Fibroblast of peridontal ligament (primary cell): ENCODE results near the gene RNF220.

Experiments used
- DNase-seq: peaks from one replicate; pipeline ENCODE4 v3.0.0-alpha.2; 2010; ENCODE audit errors: extremely low read depth

RNF220 gene

GRCh38 chr1:44701141-44701573, 296.1 kb downstream of the RNF220 start:
- no peak for DNase-seq
